ENCODE measurements around the gene DPYD. TPM values are rescaled to one million over a fixed set of nuclear protein-coding genes. Genes with fewer than 3 reads are reported as not detected.

The DPYD gene
- total RNA-seq, 1 experiment from 2014 or later = 0.46 TPM

- no peak overlapping the region for H3K27ac Mint-ChIP-seq
- no peaks in the 10 kb centered on the region for H3K27me3 Mint-ChIP-seq (ENCODE audit: low read depth)
- DNase-seq (ENCODE audit: low spot score) (no peak), ATAC-seq (no peak)
- TF ChIP-seq SMAD4 (CRISPR knock-in tag; IDR thresholded peaks at IDR 0.05) = no peak
- TF ChIP-seq ATF2 (CRISPR knock-in tag; IDR thresholded peaks at IDR 0.05; ENCODE audit: borderline replicate concordance, low read depth) = no peak
- no peak for TF ChIP-seq AR (CRISPR knock-in tag; IDR thresholded peaks at IDR 0.05)
- no peak for TF ChIP-seq EMX1 (CRISPR knock-in tag; IDR thresholded peaks at IDR 0.05)
- TF ChIP-seq GTF2I (CRISPR knock-in tag; conservative IDR thresholded peaks at IDR 0.05) = no peak
- no peak for TF ChIP-seq ZNF425 (CRISPR knock-in tag; conservative IDR thresholded peaks at IDR 0.05)
- TF ChIP-seq ELF4 (CRISPR knock-in tag; IDR thresholded peaks at IDR 0.05; ENCODE audit: low read depth) = no peak
- TF ChIP-seq HMGA2 (CRISPR knock-in tag; IDR thresholded peaks at IDR 0.05) = no peak
- no peak for TF ChIP-seq PRRX2 (CRISPR knock-in tag; IDR thresholded peaks at IDR 0.05)
- no peak for TF ChIP-seq NR2C2 (CRISPR knock-in tag; IDR thresholded peaks at IDR 0.05)
- TF ChIP-seq SP1 (CRISPR knock-in tag; conservative IDR thresholded peaks at IDR 0.05) = no peak
- no peak for TF ChIP-seq IRF1 (CRISPR knock-in tag; IDR thresholded peaks at IDR 0.05)
- TF ChIP-seq ZNF423 (CRISPR knock-in tag; IDR thresholded peaks at IDR 0.05) = no peak
- no peak for TF ChIP-seq ZNF138 (CRISPR knock-in tag; conservative IDR thresholded peaks at IDR 0.05)
- peaks cover 15% of the 10 kb centered on the region for H3K9me3 Mint-ChIP-seq
- H3K4me1 Mint-ChIP-seq = peaks cover 9% of the 10 kb centered on the region
- H3K36me3 Mint-ChIP-seq = no peaks in the 10 kb centered on the region
- no peak overlapping the region for H3K4me3 Mint-ChIP-seq
- POLR2A ChIA-PET = no interaction called here
- CTCF ChIA-PET = interaction anchor here (1.1 kb wide), 1 partner anchor 29 kb away, joined by 3 read pairs; no protein-coding TSS in a partner anchor
These were observed 753.6 kb downstream of the DPYD start for GRCh38 chr1:97167246-97167645.

- Mint-ChIP-seq H3K4me1 (peaks cover 9% of the 10 kb centered on the region), H3K27ac (no peak overlapping the region), H3K27me3 (ENCODE audit: low read depth) (no peaks in the 10 kb centered on the region), H3K9me3 (peaks cover 15% of the 10 kb centered on the region), H3K4me3 (no peak overlapping the region), H3K36me3 (no peaks in the 10 kb centered on the region)
- POLR2A ChIA-PET = no interaction called here
- CTCF ChIA-PET = no interaction called here
- no peak for ATAC-seq
- DNase-seq (ENCODE audit: low spot score) = no peak
- TF ChIP-seq USF1 (CRISPR knock-in tag; IDR thresholded peaks at IDR 0.05) = no peak
- TF ChIP-seq CBFB (CRISPR knock-in tag; IDR thresholded peaks at IDR 0.05; ENCODE audit: low read depth) = no peak
- no peak for TF ChIP-seq ATF1 (CRISPR knock-in tag; IDR thresholded peaks at IDR 0.05)
- TF ChIP-seq ZNF425 (CRISPR knock-in tag; conservative IDR thresholded peaks at IDR 0.05) = no peak
- TF ChIP-seq HMGA2 (CRISPR knock-in tag; IDR thresholded peaks at IDR 0.05) = no peak
- TF ChIP-seq FOXP1 (CRISPR knock-in tag; IDR thresholded peaks at IDR 0.05; ENCODE audit: borderline replicate concordance) = no peak
- TF ChIP-seq CTCF (IDR thresholded peaks at IDR 0.05) = no peak
These were observed 754.2 kb downstream of the DPYD start for GRCh38 chr1:97166626-97167025.

Measured in WTC11 (cell line).